ENCODE measurements around the gene FLNA.

Gene FLNA

GRCh38 chrX:154334496-154334895 lies 39.9 kb downstream of the FLNA start:
- no peak for DNase-seq (ENCODE audit: low read depth in 2 of 2)

- DNase-seq (ENCODE audit: low read depth in 2 of 2): no peak
Observed at GRCh38 chrX:154333837-154334271, 40.6 kb downstream of the FLNA start.

- DNase-seq (ENCODE audit: low read depth in 2 of 2): no peak
Observed at GRCh38 chrX:154333116-154333515, 41.3 kb downstream of the FLNA start.

- DNase-seq (ENCODE audit: low read depth in 2 of 2): no peak
Observed at GRCh38 chrX:154332561-154332960, 41.9 kb downstream of the FLNA start.

GRCh38 chrX:154329294-154329693 lies 45.1 kb downstream of the FLNA start:
- DNase-seq (ENCODE audit: low read depth in 2 of 2): no peak

- DNase-seq (ENCODE audit: low read depth in 2 of 2): no peak
Observed at GRCh38 chrX:154328646-154329045, 45.8 kb downstream of the FLNA start.

GRCh38 chrX:154327038-154327820 lies 47.2 kb downstream of the FLNA start:
- peak in 1 of 2 experiments; percentile 9 for DNase-seq (ENCODE audit: low read depth in 2 of 2)

- DNase-seq (ENCODE audit: low read depth in 2 of 2): no peak
Observed at GRCh38 chrX:154325541-154325940, 48.9 kb downstream of the FLNA start.

- DNase-seq (ENCODE audit: low read depth in 2 of 2): no peak
Observed at GRCh38 chrX:154323537-154323936, 50.9 kb downstream of the FLNA start.

- no peak for DNase-seq (ENCODE audit: low read depth in 2 of 2)
Observed at GRCh38 chrX:154322890-154323289, 51.5 kb downstream of the FLNA start.

- no peak for DNase-seq (ENCODE audit: low read depth in 2 of 2)
Observed at GRCh38 chrX:154321594-154321993, 52.8 kb downstream of the FLNA start.

- no peak for DNase-seq (ENCODE audit: low read depth in 2 of 2)
Observed at GRCh38 chrX:154321152-154321551, 53.3 kb downstream of the FLNA start.

- no peak for DNase-seq (ENCODE audit: low read depth in 2 of 2)
Observed at GRCh38 chrX:154320406-154320805, 54.0 kb downstream of the FLNA start.

- DNase-seq (ENCODE audit: low read depth in 2 of 2): no peak
Observed at GRCh38 chrX:154317391-154317995, 56.9 kb downstream of the FLNA start.

GRCh38 chrX:154315416-154315815 lies 59.0 kb downstream of the FLNA start:
- DNase-seq (ENCODE audit: low read depth in 2 of 2): no peak

- DNase-seq (ENCODE audit: low read depth in 2 of 2): no peak
Observed at GRCh38 chrX:154313147-154313546, 61.3 kb downstream of the FLNA start.

- no peak for DNase-seq (ENCODE audit: low read depth in 2 of 2)
Observed at GRCh38 chrX:154312116-154312515, 62.3 kb downstream of the FLNA start.

- no peak for DNase-seq (ENCODE audit: low read depth in 2 of 2)
Observed at GRCh38 chrX:154310616-154311536, 63.6 kb downstream of the FLNA start.

- no peak for DNase-seq (ENCODE audit: low read depth in 2 of 2)
Observed at GRCh38 chrX:154309041-154309775, 65.2 kb downstream of the FLNA start.

- no peak for DNase-seq (ENCODE audit: low read depth in 2 of 2)
Observed at GRCh38 chrX:154308108-154308946, 66.1 kb downstream of the FLNA start.

- no peak for DNase-seq (ENCODE audit: low read depth in 2 of 2)
Observed at GRCh38 chrX:154307202-154307601, 67.2 kb downstream of the FLNA start.
